Neuronal stem cell (in vitro differentiated cells): ENCODE data around the gene WNT6.
A peak's percentile ranks its signal among the peaks of the same experiment; 100 is the strongest.

Experiments
- DNase-seq: peaks from one replicate; pipeline ENCODE4 v3.0.0-alpha.2; 2013; ENCODE audit warnings: low spot score
- H2AFZ ChIP-seq: one replicate; pipeline ENCODE4 v1.6.1; 2013; ENCODE audit warnings: mild to moderate bottlenecking, low read length, inconsistent platforms
- H2AK5ac ChIP-seq: 2 replicates; pipeline ENCODE4 v1.6.1; 2013; ENCODE audit warnings: low read depth, mild to moderate bottlenecking, inconsistent platforms, low read length, moderate library complexity, mixed read lengths
- H2BK120ac ChIP-seq: 2 replicates; pipeline ENCODE4 v1.6.1; 2013; ENCODE audit warnings: low read depth, mild to moderate bottlenecking, inconsistent platforms, low read length, moderate library complexity, mixed read lengths
- H2BK12ac ChIP-seq: one replicate; pipeline ENCODE4 v1.6.1; 2013; ENCODE audit warnings: low read length, inconsistent platforms
- H2BK15ac ChIP-seq: 2 replicates; pipeline ENCODE4 v1.6.1; 2013; ENCODE audit warnings: mild to moderate bottlenecking, low read length, inconsistent platforms, mixed read lengths
- H2BK5ac ChIP-seq: one replicate; pipeline ENCODE4 v1.6.1; 2013; ENCODE audit warnings: inconsistent platforms, mild to moderate bottlenecking, low read length, moderate library complexity
- H3K14ac ChIP-seq: one replicate; pipeline ENCODE4 v1.6.1; 2013; ENCODE audit warnings: low read length, inconsistent platforms
- H3K18ac ChIP-seq: 2 replicates; pipeline ENCODE4 v1.6.1; 2013; ENCODE audit warnings: low read length, inconsistent platforms
- H3K23ac ChIP-seq: 2 replicates; pipeline ENCODE4 v1.6.1; 2013; ENCODE audit warnings: low read depth, mild to moderate bottlenecking, mixed read lengths, low read length, inconsistent platforms; ENCODE audit not compliant: poor library complexity
- H3K27ac ChIP-seq: replicated peaks from 3 replicates; pipeline ENCODE4 v1.5.1; 2013; ENCODE audit warnings: low read length, inconsistent platforms
- H3K27me3 ChIP-seq, 3 experiments: 2 replicates each; pipeline ENCODE4 v1.6.1; 2013; ENCODE audit warnings: low read length in 3 of 3, mild to moderate bottlenecking in 2 of 3, inconsistent platforms in 1 of 3, low read depth in 1 of 3, mixed read lengths in 1 of 3, moderate library complexity in 1 of 3; ENCODE audit not compliant: control insufficient read depth in 3 of 3, insufficient read depth in 3 of 3
- H3K36me3 ChIP-seq, 2 donors: replicated peaks in 1 of 2; 2 replicates each; pipeline ENCODE4 v1.6.1; 2013; ENCODE audit warnings: low read length in 2 of 2; ENCODE audit not compliant: control insufficient read depth in 2 of 2, insufficient read depth in 2 of 2
- H3K4ac ChIP-seq: 2 replicates; pipeline ENCODE4 v1.6.1; 2013; ENCODE audit warnings: inconsistent platforms, mild to moderate bottlenecking, low read length, moderate library complexity
- H3K4me1 ChIP-seq, 2 donors: 1 replicate in 1 of 2; 2 replicates in 1 of 2; pipeline ENCODE4 v1.6.1; 2013; ENCODE audit warnings: low read length in 2 of 2, low read depth in 1 of 2; ENCODE audit not compliant: control insufficient read depth in 2 of 2, insufficient read depth in 1 of 2
- H3K4me2 ChIP-seq: one replicate; pipeline ENCODE4 v1.6.1; 2013; ENCODE audit warnings: mild to moderate bottlenecking, low read length, inconsistent platforms; ENCODE audit not compliant: insufficient read depth, poor library complexity, severe bottlenecking
- H3K4me3 ChIP-seq, 2 donors: 2 replicates each; pipeline ENCODE4 v1.5.1; 2013; ENCODE audit warnings: low read length in 2 of 2, mild to moderate bottlenecking in 2 of 2, inconsistent platforms in 1 of 2, moderate library complexity in 1 of 2
- H3K79me1 ChIP-seq: one replicate; pipeline ENCODE4 v1.6.1; 2013; ENCODE audit warnings: low read depth, mild to moderate bottlenecking, inconsistent platforms, low read length, moderate library complexity
- H3K9ac ChIP-seq: one replicate; pipeline ENCODE4 v1.6.1; 2013; ENCODE audit warnings: mild to moderate bottlenecking, low read depth, low read length, inconsistent platforms; ENCODE audit not compliant: poor library complexity
- H3K9me3 ChIP-seq, 2 donors: replicated peaks in 1 of 2; 2 replicates each; pipeline versions ENCODE3 to v1.6.1; 2013; ENCODE audit warnings: low read length in 2 of 2, mild to moderate bottlenecking in 2 of 2, inconsistent platforms in 1 of 2, low read depth in 1 of 2, mixed read lengths in 1 of 2, moderate library complexity in 1 of 2; ENCODE audit not compliant: control insufficient read depth in 2 of 2, insufficient read depth in 1 of 2
- H4K8ac ChIP-seq: one replicate; pipeline ENCODE4 v1.6.1; 2013; ENCODE audit warnings: low read depth, mild to moderate bottlenecking, inconsistent platforms, low read length, moderate library complexity
- H4K91ac ChIP-seq: one replicate; pipeline ENCODE4 v1.6.1; 2013; ENCODE audit warnings: low read length, low read depth, mild to moderate bottlenecking, inconsistent platforms; ENCODE audit not compliant: poor library complexity
- WGBS, 2 donors: extraction: QIAGEN DNeasy Blood & Tissue Kit; methylation state at CpG; one replicate each; pipeline ENCODE4 v1.1.7; 2013; ENCODE audit warnings: missing lambda C conversion rate in 2 of 2, mixed read lengths in 1 of 2; ENCODE audit not compliant: insufficient read length in 2 of 2, insufficient replicate concordance in 1 of 2; ENCODE audit errors: extremely low coverage in 2 of 2; 5-methylcytosine and 5-hydroxymethylcytosine counted together

The WNT6 gene

DNA sequence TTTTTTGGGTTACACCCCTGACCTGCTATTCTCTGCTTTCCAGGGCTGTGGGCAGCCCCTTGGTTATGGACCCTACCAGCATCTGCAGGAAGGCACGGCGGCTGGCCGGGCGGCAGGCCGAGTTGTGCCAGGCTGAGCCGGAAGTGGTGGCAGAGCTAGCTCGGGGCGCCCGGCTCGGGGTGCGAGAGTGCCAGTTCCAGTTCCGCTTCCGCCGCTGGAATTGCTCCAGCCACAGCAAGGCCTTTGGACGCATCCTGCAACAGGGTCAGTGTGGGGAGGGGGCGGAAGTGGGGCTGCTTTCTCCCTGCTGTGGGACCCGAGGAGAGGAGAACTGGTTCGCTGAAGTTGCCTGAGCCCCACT, 11.4 kb downstream of the WNT6 start:
- Histone ChIP-seq H3K79me1 (no peaks in the 10 kb centered on the region), H4K91ac (no peak overlapping the region), H3K27me3 (peaks cover 43 to 98% (median 94%) of the 10 kb centered on the region in 3 experiments), H2BK15ac (no peak overlapping the region), H4K8ac (no peak overlapping the region), H3K4me1 (no peaks in the 10 kb centered on the region), H3K4me3 (no peak overlapping the region), H3K23ac (peak overlapping the region; percentile 8), H3K9ac (peak overlapping the region; percentile 9), H3K18ac (peak overlapping the region; percentile 5), H3K9me3 (peaks cover 0 to 8% of the 10 kb centered on the region in 2 donors), H2BK12ac (no peak overlapping the region), H2AK5ac (no peak overlapping the region), H2BK5ac (no peak overlapping the region), H3K14ac (no peak overlapping the region), H2AFZ (no peak overlapping the region), H3K36me3 (no peaks in the 10 kb centered on the region), H3K27ac (no peak overlapping the region), H3K4ac (no peak overlapping the region), H3K4me2 (no peak overlapping the region), H2BK120ac (no peak overlapping the region)
- DNase-seq = no peak
- no CpG with 5 or more reads among the region's 18 CpGs for WGBS, 2 donors

DNA sequence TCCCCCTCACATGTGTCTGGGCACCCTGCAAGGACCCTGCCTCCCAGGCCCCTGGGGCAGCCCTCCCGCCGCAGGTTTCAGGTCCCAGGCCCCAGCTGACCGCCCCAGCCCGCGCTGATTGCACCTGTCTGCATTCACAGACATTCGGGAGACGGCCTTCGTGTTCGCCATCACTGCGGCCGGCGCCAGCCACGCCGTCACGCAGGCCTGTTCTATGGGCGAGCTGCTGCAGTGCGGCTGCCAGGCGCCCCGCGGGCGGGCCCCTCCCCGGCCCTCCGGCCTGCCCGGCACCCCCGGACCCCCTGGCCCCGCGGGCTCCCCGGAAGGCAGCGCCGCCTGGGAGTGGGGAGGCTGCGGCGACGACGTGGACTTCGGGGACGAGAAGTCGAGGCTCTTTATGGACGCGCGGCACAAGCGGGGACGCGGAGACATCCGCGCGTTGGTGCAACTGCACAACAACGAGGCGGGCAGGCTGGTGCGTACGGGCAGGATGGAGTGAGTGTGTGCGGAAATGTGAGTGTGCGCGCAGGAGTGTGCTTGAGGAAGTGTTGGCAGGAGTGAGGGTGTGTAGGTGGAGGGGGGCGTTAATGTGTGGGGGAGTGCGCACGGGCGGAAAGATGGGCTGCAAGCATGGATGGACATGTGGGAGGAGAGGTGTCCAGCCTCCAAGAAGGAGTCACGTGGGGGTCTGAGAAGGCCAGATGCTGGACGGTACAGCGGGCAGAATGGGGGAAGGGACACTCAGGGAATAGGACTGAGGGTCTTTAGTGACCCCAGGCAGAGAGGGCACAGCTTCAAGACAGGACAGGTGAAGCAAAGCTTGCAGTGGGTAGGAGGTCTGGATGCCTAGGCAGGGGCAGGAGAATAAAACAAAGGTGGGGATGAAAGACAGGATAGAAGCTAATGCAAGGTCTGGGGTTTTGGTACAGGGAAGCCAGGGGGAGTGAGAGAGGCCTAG, 12.0 kb downstream of the WNT6 start:
- no peak overlapping the region for H2BK120ac ChIP-seq
- H3K27ac ChIP-seq = no peak overlapping the region
- H3K18ac ChIP-seq = peak overlapping the region; percentile 46
- no peak overlapping the region for H2BK12ac ChIP-seq
- H3K14ac ChIP-seq = no peak overlapping the region
- H3K4me1 ChIP-seq = no peaks in the 10 kb centered on the region
- no peak overlapping the region for H2BK5ac ChIP-seq
- H3K23ac ChIP-seq = peak overlapping the region; percentile 10
- H2BK15ac ChIP-seq = no peak overlapping the region
- H3K36me3 ChIP-seq = no peaks in the 10 kb centered on the region
- peaks cover 0 to 8% of the 10 kb centered on the region in 2 donors for H3K9me3 ChIP-seq
- H4K91ac ChIP-seq = no peak overlapping the region
- no peak overlapping the region for H3K4me2 ChIP-seq
- H3K79me1 ChIP-seq = no peaks in the 10 kb centered on the region
- H3K27me3 ChIP-seq = peaks cover 43 to 99% (median 93%) of the 10 kb centered on the region in 3 experiments
- no peak for DNase-seq
- no peak overlapping the region for H3K4ac ChIP-seq
- no peak overlapping the region for H4K8ac ChIP-seq
- peak overlapping the region; percentile 79 for H3K9ac ChIP-seq
- no CpG with 5 or more reads among the region's 60 CpGs for WGBS, 2 donors
- peak overlapping the region in 1 of 2 donors; percentile 1 for H3K4me3 ChIP-seq
- no peak overlapping the region for H2AK5ac ChIP-seq
- no peak overlapping the region for H2AFZ ChIP-seq

DNA sequence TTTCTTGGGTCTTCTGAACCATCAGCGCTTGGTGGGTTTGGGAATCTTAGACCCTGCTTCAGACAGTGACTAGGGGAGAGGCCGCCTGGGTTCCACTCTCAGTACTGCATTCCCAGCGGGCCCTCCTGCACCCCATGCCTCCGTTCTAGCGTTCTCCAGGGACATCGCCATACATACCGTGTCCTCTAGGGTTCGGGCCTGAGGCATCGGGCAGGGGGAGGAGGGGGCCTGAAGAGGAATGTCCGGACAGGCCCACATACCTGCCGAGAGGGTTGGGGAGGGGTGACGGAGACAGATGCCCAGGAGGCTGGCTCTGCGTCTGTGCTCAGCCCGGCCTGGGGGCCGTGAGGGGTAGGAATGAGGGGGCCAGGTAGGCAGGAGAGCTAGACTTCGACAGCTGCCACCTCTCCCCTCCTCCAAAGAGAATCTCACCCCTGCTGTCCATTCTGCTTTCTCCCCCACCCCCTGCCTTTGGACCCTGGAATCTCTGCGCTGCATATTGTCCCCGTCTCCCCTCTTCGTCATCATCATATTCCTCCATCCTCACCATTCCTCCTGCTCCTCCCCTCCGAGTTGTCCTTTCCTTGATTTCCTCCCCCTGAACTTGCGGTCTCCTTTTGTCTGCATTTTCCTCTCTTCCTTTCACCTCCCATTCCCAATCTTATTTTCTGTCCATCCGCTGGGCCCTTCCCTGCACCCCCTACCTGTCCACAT, 13.2 kb downstream of the WNT6 start:
- Histone ChIP-seq H3K9ac (no peak overlapping the region), H2BK120ac (no peak overlapping the region), H2BK15ac (no peak overlapping the region), H4K91ac (no peak overlapping the region), H3K27me3 (peaks cover 43 to 99% (median 93%) of the 10 kb centered on the region in 3 experiments), H2BK12ac (no peak overlapping the region), H3K4me2 (no peak overlapping the region), H2BK5ac (no peak overlapping the region), H3K27ac (no peak overlapping the region), H4K8ac (no peak overlapping the region), H3K18ac (peak overlapping the region; percentile 81), H3K36me3 (no peaks in the 10 kb centered on the region), H3K79me1 (no peaks in the 10 kb centered on the region), H2AK5ac (no peak overlapping the region), H3K4ac (no peak overlapping the region), H3K4me1 (peaks cover 0 to 4% of the 10 kb centered on the region in 2 donors), H3K23ac (no peak overlapping the region), H2AFZ (peak overlapping the region; percentile 56), H3K4me3 (peak overlapping the region in 1 of 2 donors; percentile 42), H3K14ac (peak overlapping the region; percentile 17), H3K9me3 (peaks cover 0 to 8% of the 10 kb centered on the region in 2 donors)
- no peak for DNase-seq
- no CpG with 5 or more reads among the region's 22 CpGs for WGBS, 2 donors
